ENCODE results near the gene NOS1AP.

NOS1AP gene

GRCh38 chr1:162281426-162281825 lies 211.9 kb downstream of the NOS1AP start:
- DNase-seq (ENCODE audit: insufficient read length) (no peak), FAIRE-seq (no peak)
- TF ChIP-seq TAF1 (IDR thresholded peaks at IDR 0.05; ENCODE audit: borderline replicate concordance, low read depth, low read length) (no peak), POLR2AphosphoS5 (IDR thresholded peaks at IDR 0.05; ENCODE audit: low read depth, low read length) (no peak), POLR2A (IDR thresholded peaks at IDR 0.05; ENCODE audit: low read depth, low read length) (no peak)

- no peak for FAIRE-seq
- no peak for DNase-seq (ENCODE audit: insufficient read length)
- no peak for TF ChIP-seq POLR2A (IDR thresholded peaks at IDR 0.05; ENCODE audit: low read depth, low read length)
- TF ChIP-seq TAF1 (IDR thresholded peaks at IDR 0.05; ENCODE audit: borderline replicate concordance, low read depth, low read length): no peak
- no peak for TF ChIP-seq POLR2AphosphoS5 (IDR thresholded peaks at IDR 0.05; ENCODE audit: low read depth, low read length)
Measured at GRCh38 chr1:162283657-162284056, 214.2 kb downstream of the NOS1AP start.

GRCh38 chr1:162284206-162284955 lies 214.9 kb downstream of the NOS1AP start:
- FAIRE-seq (no peak), DNase-seq (ENCODE audit: insufficient read length) (no peak)
- TF ChIP-seq POLR2AphosphoS5 (IDR thresholded peaks at IDR 0.05; ENCODE audit: low read depth, low read length) (no peak), TAF1 (IDR thresholded peaks at IDR 0.05; ENCODE audit: borderline replicate concordance, low read depth, low read length) (no peak), POLR2A (IDR thresholded peaks at IDR 0.05; ENCODE audit: low read depth, low read length) (no peak)

- TF ChIP-seq POLR2AphosphoS5 (IDR thresholded peaks at IDR 0.05; ENCODE audit: low read depth, low read length): no peak
- no peak for TF ChIP-seq POLR2A (IDR thresholded peaks at IDR 0.05; ENCODE audit: low read depth, low read length)
- TF ChIP-seq TAF1 (IDR thresholded peaks at IDR 0.05; ENCODE audit: borderline replicate concordance, low read depth, low read length): no peak
- no peak for DNase-seq (ENCODE audit: insufficient read length)
- no peak for FAIRE-seq
Measured at GRCh38 chr1:162285149-162285561, 215.7 kb downstream of the NOS1AP start.

GRCh38 chr1:162291000-162291399 lies 221.5 kb downstream of the NOS1AP start:
- TF ChIP-seq POLR2A (IDR thresholded peaks at IDR 0.05; ENCODE audit: low read depth, low read length) (no peak), POLR2AphosphoS5 (IDR thresholded peaks at IDR 0.05; ENCODE audit: low read depth, low read length) (no peak), TAF1 (IDR thresholded peaks at IDR 0.05; ENCODE audit: borderline replicate concordance, low read depth, low read length) (no peak)
- DNase-seq (ENCODE audit: insufficient read length) (no peak), FAIRE-seq (no peak)

GRCh38 chr1:162292422-162292849 lies 222.9 kb downstream of the NOS1AP start:
- DNase-seq (ENCODE audit: insufficient read length) (no peak), FAIRE-seq (no peak)
- TF ChIP-seq POLR2AphosphoS5 (IDR thresholded peaks at IDR 0.05; ENCODE audit: low read depth, low read length) (no peak), POLR2A (IDR thresholded peaks at IDR 0.05; ENCODE audit: low read depth, low read length) (no peak), TAF1 (IDR thresholded peaks at IDR 0.05; ENCODE audit: borderline replicate concordance, low read depth, low read length) (no peak)

- DNase-seq (ENCODE audit: insufficient read length): no peak
- TF ChIP-seq POLR2A (IDR thresholded peaks at IDR 0.05; ENCODE audit: low read depth, low read length): no peak
- no peak for TF ChIP-seq TAF1 (IDR thresholded peaks at IDR 0.05; ENCODE audit: borderline replicate concordance, low read depth, low read length)
- TF ChIP-seq POLR2AphosphoS5 (IDR thresholded peaks at IDR 0.05; ENCODE audit: low read depth, low read length): no peak
- FAIRE-seq: no peak
Measured at GRCh38 chr1:162293073-162293692, 223.7 kb downstream of the NOS1AP start.

- TF ChIP-seq TAF1 (IDR thresholded peaks at IDR 0.05; ENCODE audit: borderline replicate concordance, low read depth, low read length): no peak
- no peak for TF ChIP-seq POLR2A (IDR thresholded peaks at IDR 0.05; ENCODE audit: low read depth, low read length)
- TF ChIP-seq POLR2AphosphoS5 (IDR thresholded peaks at IDR 0.05; ENCODE audit: low read depth, low read length): no peak
- FAIRE-seq: no peak
- DNase-seq (ENCODE audit: insufficient read length): no peak
Measured at GRCh38 chr1:162294015-162294414, 224.5 kb downstream of the NOS1AP start.

- DNase-seq (ENCODE audit: insufficient read length) (no peak), FAIRE-seq (no peak)
- no peak for TF ChIP-seq POLR2AphosphoS5 (IDR thresholded peaks at IDR 0.05; ENCODE audit: low read depth, low read length)
- TF ChIP-seq POLR2A (IDR thresholded peaks at IDR 0.05; ENCODE audit: low read depth, low read length): no peak
- no peak for TF ChIP-seq TAF1 (IDR thresholded peaks at IDR 0.05; ENCODE audit: borderline replicate concordance, low read depth, low read length)
Measured at GRCh38 chr1:162297208-162297607, 227.7 kb downstream of the NOS1AP start.

- FAIRE-seq: no peak
- no peak for DNase-seq (ENCODE audit: insufficient read length)
- TF ChIP-seq POLR2A (IDR thresholded peaks at IDR 0.05; ENCODE audit: low read depth, low read length) (no peak), POLR2AphosphoS5 (IDR thresholded peaks at IDR 0.05; ENCODE audit: low read depth, low read length) (no peak), TAF1 (IDR thresholded peaks at IDR 0.05; ENCODE audit: borderline replicate concordance, low read depth, low read length) (no peak)
Measured at GRCh38 chr1:162298266-162298665, 228.8 kb downstream of the NOS1AP start.

- no peak for DNase-seq (ENCODE audit: insufficient read length)
- no peak for FAIRE-seq
- no peak for TF ChIP-seq TAF1 (IDR thresholded peaks at IDR 0.05; ENCODE audit: borderline replicate concordance, low read depth, low read length)
- no peak for TF ChIP-seq POLR2A (IDR thresholded peaks at IDR 0.05; ENCODE audit: low read depth, low read length)
- no peak for TF ChIP-seq POLR2AphosphoS5 (IDR thresholded peaks at IDR 0.05; ENCODE audit: low read depth, low read length)
Measured at GRCh38 chr1:162299018-162299417, 229.5 kb downstream of the NOS1AP start.
